Epidermal melanocyte (primary cell): Measurements from ENCODE around the gene ERMP1.
"Not testable (repeated sequence)": the region's sequence is repeated elsewhere in the genome, so short reads cannot be mapped to it uniquely, and the experiment has no call there.

Experiments
- DNase-seq: peaks from one replicate; pipeline ENCODE4 v3.0.0; 2011; ENCODE audit warnings: low spot score; ENCODE audit not compliant: insufficient read length

Gene ERMP1

GRCh38 chr9:5784526-5785315 lies 48.2 kb downstream of the ERMP1 start:
- no peak for DNase-seq

- no peak for DNase-seq
Measured at GRCh38 chr9:5783982-5784381, 48.9 kb downstream of the ERMP1 start.

- not testable (repeated sequence) for DNase-seq
Measured at GRCh38 chr9:5783420-5783819, 49.5 kb downstream of the ERMP1 start.

- DNase-seq: not testable (repeated sequence)
Measured at GRCh38 chr9:5779705-5780218, 53.2 kb downstream of the ERMP1 start.

GRCh38 chr9:5778805-5779204 lies 54.1 kb downstream of the ERMP1 start:
- DNase-seq: no peak

- DNase-seq: no peak
Measured at GRCh38 chr9:5773324-5773999, 59.5 kb downstream of the ERMP1 start.

- DNase-seq: no peak
Measured at GRCh38 chr9:5767968-5768932, 64.7 kb downstream of the ERMP1 start.

- DNase-seq: no peak
Measured at GRCh38 chr9:5764130-5764868, 68.6 kb downstream of the ERMP1 start.

GRCh38 chr9:5762421-5762820 lies 70.5 kb downstream of the ERMP1 start:
- no peak for DNase-seq

- no peak for DNase-seq
Measured at GRCh38 chr9:5760338-5760737, 72.6 kb downstream of the ERMP1 start.

GRCh38 chr9:5756633-5757032 lies 76.3 kb downstream of the ERMP1 start:
- no peak for DNase-seq

GRCh38 chr9:5750569-5750968 lies 82.3 kb downstream of the ERMP1 start:
- no peak for DNase-seq

GRCh38 chr9:5749306-5749705 lies 83.6 kb downstream of the ERMP1 start:
- DNase-seq: no peak

GRCh38 chr9:5748438-5748837 lies 84.5 kb downstream of the ERMP1 start:
- DNase-seq: no peak

GRCh38 chr9:5743109-5743508 lies 89.8 kb downstream of the ERMP1 start:
- no peak for DNase-seq

- no peak for DNase-seq
Measured at GRCh38 chr9:5736563-5737346, 96.2 kb downstream of the ERMP1 start.

- DNase-seq: no peak
Measured at GRCh38 chr9:5735072-5735471, 97.8 kb downstream of the ERMP1 start.
